ENCODE results near the gene ATXN7L3. TPM values are rescaled to one million over a fixed set of nuclear protein-coding genes. Genes with fewer than 3 reads are reported as not detected.

The ATXN7L3 gene
- total and polyA plus RNA-seq, 2 donors (not counting 3 experiments of a cell fraction or from before 2014, with no cell fraction given) = 61.3 to 82.5 TPM

DNA sequence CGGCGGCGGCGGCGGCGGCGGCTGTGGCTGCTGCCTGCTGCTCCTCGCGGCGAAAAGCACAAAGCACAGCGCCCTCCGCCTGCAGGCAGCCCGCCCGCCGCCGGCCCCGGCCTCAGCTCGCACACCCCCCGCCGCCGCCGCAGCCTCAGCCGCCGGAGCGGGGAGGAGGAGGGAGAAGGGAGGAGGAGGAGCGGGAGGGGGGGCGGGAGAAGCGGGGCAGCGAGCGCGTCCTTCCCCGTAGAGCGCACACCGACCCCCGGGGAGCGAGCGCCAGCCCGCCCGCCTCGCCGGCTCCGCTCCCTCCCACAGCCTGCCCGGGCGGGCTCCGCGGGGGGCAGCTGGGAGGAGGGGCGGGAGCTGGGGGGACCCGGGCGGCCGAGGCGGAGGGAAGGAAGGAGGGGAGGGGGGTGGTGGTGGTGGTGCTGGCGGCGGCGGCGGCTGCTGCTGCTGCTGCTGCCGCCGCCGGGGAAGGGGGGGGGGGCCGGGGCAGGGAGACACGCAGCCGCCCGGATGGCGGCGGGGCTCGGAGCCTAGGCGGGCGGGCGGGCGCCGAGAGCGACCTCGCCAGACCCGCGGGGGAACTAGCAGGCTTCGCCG is 20.0 kb upstream of the ATXN7L3 start, which contains the start of gene UBTF:
Gene UBTF (minus strand): TSS at position 60 of the 597 bp plus-strand sequence. CDS start 1,446 bp downstream, outside the sequence.
- BruUV-seq (replicated peaks) = no TSS peak
- Histone ChIP-seq H3K4me2 (ENCODE audit: insufficient read depth, low read length) (peak within 1 kb of the TSS; percentile 58), H3K9me1 (replicated peaks; ENCODE audit: control insufficient read depth, extremely low read depth, insufficient read depth, low read length) (no peaks in the 10 kb centered on the region), H3K4me3 (replicated peaks in 1 of 3; ENCODE audit: insufficient read depth in 1 of 3, low read depth in 1 of 3, low read length in 3 of 3) (peak within 1 kb of the TSS; percentile 68 to 89 (median 77)), H3K27ac (ENCODE audit: insufficient read depth, low read depth, low read length) (peak within 1 kb of the TSS; percentile 81), H3K9ac (replicated peaks; ENCODE audit: extremely low read depth, insufficient read depth, low read length) (peak within 1 kb of the TSS; percentile 92), H3K27me3 (ENCODE audit: control insufficient read depth in 2 of 2, insufficient read depth in 2 of 2, low read length in 2 of 2) (no peaks in the 10 kb centered on the region), H2AFZ (ENCODE audit: low read depth, low read length) (no peak within 1 kb of the TSS), H3K36me3 (ENCODE audit: control insufficient read depth in 2 of 2, extremely low read depth in 1 of 2, insufficient read depth in 2 of 2, low read length in 2 of 2) (peaks cover 14 to 21% of the 10 kb centered on the region in 2 experiments), H3K4me1 (ENCODE audit: control insufficient read depth, extremely low read depth, insufficient read depth, low read length) (peaks cover 40% of the 10 kb centered on the region), H3K79me2 (ENCODE audit: control insufficient read depth, insufficient read depth, low read length) (peaks cover 28% of the 10 kb centered on the region), H4K20me1 (replicated peaks; ENCODE audit: control insufficient read depth, extremely low read depth, insufficient read depth, low read length) (no peaks in the 10 kb centered on the region), H3K9me3 (replicated peaks; ENCODE audit: control insufficient read depth, insufficient read depth, low read length) (no peaks in the 10 kb centered on the region)
- TF ChIP-seq EZH2 (IDR thresholded peaks at IDR 0.05; ENCODE audit: borderline replicate concordance, low read depth, low read length, severe bottlenecking) (no peak), POLR2A (IDR thresholded peaks at IDR 0.05; ENCODE audit: low read depth, low read length) (peak; percentile 29), GATA2 (IDR thresholded peaks at IDR 0.05; ENCODE audit: insufficient read depth, insufficient read length, low read depth, low read length) (no peak), MYC (IDR thresholded peaks at IDR 0.05; ENCODE audit: low read depth, low read length) (no peak), JUN (IDR thresholded peaks at IDR 0.05; ENCODE audit: borderline replicate concordance, insufficient read depth, insufficient read length, low read depth) (no peak), FOS (IDR thresholded peaks at IDR 0.05; ENCODE audit: borderline replicate concordance, insufficient read depth, low read length) (no peak), MAX (IDR thresholded peaks at IDR 0.05; ENCODE audit: insufficient read depth, insufficient read length) (no peak), CTCF (IDR thresholded peaks at IDR 0.05; ENCODE audit: extremely low read depth in 1 of 2, insufficient read depth in 1 of 2, low read depth in 1 of 2, low read length in 2 of 2) (no peak)
- dilution Hi-C loops (cut with MboI; ENCODE audit: extremely low pct_ligation_motif_present, low sequenced_read_pairs) = no loop called here
- ChIA-PET CTCF (interaction anchor here (0.8 to 7.3 kb wide), 8 partner anchors 10 to 304 kb away, joined by 3 to 68 read pairs (median 4); partner anchors contain the start of genes RUNDC3A, SLC25A39 and TMUB2), POLR2A (interaction anchor here (0.9 kb wide), 1 partner anchor 107 kb away, joined by 5 read pairs; no protein-coding TSS in a partner anchor)
- DNase-seq (ENCODE audit: low read depth, low spot score) (peak; percentile 54), FAIRE-seq (no peak)
- intact Hi-C loops (cut with micrococcal nuclease) = loop anchor here (2.0 to 5.0 kb wide), 2 partner anchors 19 to 88 kb away; partner anchors contain the start of gene RUNDC3A

All from endothelial cell of umbilical vein (primary cell).